HepG2 (cell line): Measurements from ENCODE around the gene LINGO1.

Experiments used
- ATRX ChIP-seq: sonication (generic); formaldehyde crosslinking; IDR thresholded peaks from 2 replicates; pipeline ENCODE4 v1.4.0; 2020; ENCODE audit warnings: missing genetic modification reagents, borderline replicate concordance
- CHD4 ChIP-seq: fragments of 200-600 bp; sonication (generic); IDR thresholded peaks from 2 replicates; pipeline ENCODE4 v1.7.0; 2017; ENCODE audit warnings: mild to moderate bottlenecking, low read length, borderline replicate concordance
- EP300 ChIP-seq, 3 experiments: sonication (generic) in 1 of 3; formaldehyde crosslinking in 1 of 3; IDR thresholded peaks; 2 replicates each; pipeline versions ENCODE4 v1.5.1 to v1.6.1; 2011 to 2020; ENCODE audit warnings: low read depth in 2 of 3, low read length in 2 of 3, borderline replicate concordance in 1 of 3, improper control_type of control experiment in 1 of 3, mild to moderate bottlenecking in 1 of 3, missing genetic modification reagents in 1 of 3, moderate library complexity in 1 of 3
- GABPA ChIP-seq, 2 experiments: IDR thresholded peaks; 2 replicates each; pipeline ENCODE4 v1.6.1; 2011 to 2016; ENCODE audit warnings: low read depth in 2 of 2, low read length in 1 of 2, missing biosample characterization in 1 of 2, missing genetic modification characterization in 1 of 2
- GFI1 ChIP-seq: sonication (generic); formaldehyde crosslinking; IDR thresholded peaks from 2 replicates; pipeline ENCODE4 v1.5.0; 2020; ENCODE audit warnings: missing genetic modification reagents, mild to moderate bottlenecking, borderline replicate concordance
- HNRNPUL1 ChIP-seq: fragments of 200-400 bp; formaldehyde crosslinking; IDR thresholded peaks from 2 replicates; pipeline ENCODE4 v1.6.1; 2017; ENCODE audit warnings: low read depth, mild to moderate bottlenecking, low read length, moderate library complexity
- KDM5A ChIP-seq: fragments of 200-600 bp; sonication (generic); IDR thresholded peaks from 2 replicates; pipeline ENCODE4 v1.7.0; 2018; ENCODE audit warnings: antibody characterized with exemption, mild to moderate bottlenecking, low read length, borderline replicate concordance
- KDM5B ChIP-seq: sonication (generic); formaldehyde crosslinking; IDR thresholded peaks from 2 replicates; pipeline ENCODE4 v1.4.0; 2020; ENCODE audit warnings: missing genetic modification reagents, mild to moderate bottlenecking, borderline replicate concordance
- POLR2AphosphoS2 ChIP-seq: IDR thresholded peaks from 2 replicates; pipeline ENCODE4 v1.6.1; 2011; ENCODE audit warnings: low read depth, low read length, improper control_type of control experiment
- ZNF24 ChIP-seq: fragments of 450-650 bp; IDR thresholded peaks from 2 replicates; pipeline ENCODE4 v1.6.1; 2017; ENCODE audit warnings: antibody characterized with exemption, mild to moderate bottlenecking
- ZNF562 ChIP-seq: sonication (generic); formaldehyde crosslinking; IDR thresholded peaks from 2 replicates; pipeline ENCODE4 v1.8.0; 2022; ENCODE audit warnings: missing genetic modification reagents, borderline replicate concordance
- TF ChIP-seq, protein P1 (sequence below): sonication (generic); formaldehyde crosslinking; IDR thresholded peaks from 2 replicates; pipeline ENCODE4 v1.4.0; 2020; ENCODE audit warnings: missing genetic modification reagents
- TF ChIP-seq, protein P2 (sequence below): sonication (generic); formaldehyde crosslinking; IDR thresholded peaks from 2 replicates; pipeline ENCODE4 v1.8.0; 2022; ENCODE audit warnings: missing genetic modification reagents, mild to moderate bottlenecking, borderline replicate concordance

DNA sequence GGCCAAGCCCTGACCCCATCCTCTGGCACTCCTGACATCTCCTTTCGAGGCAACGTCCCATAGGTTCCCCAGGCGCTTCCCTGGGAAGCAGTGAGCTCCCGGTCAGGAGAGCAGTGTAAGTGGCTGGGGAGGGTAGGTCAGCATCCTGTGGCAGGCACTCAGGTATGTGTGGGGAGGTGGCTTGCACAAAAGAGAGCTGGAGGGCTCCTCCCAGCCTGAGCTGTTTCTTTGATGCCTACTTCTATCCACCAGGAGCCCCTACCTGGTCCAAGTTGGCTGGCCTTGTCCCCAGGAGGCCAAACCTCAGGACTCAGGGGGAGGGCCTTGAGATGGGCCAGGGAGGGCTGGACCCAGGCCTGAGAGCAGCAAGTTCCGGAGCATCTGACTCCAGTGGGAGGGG lies 31.7 kb upstream of the LINGO1 start:
- TF ChIP-seq CHD4 (no peak), GABPA (IDR thresholded peaks at IDR 0.05; ENCODE audit: low read depth, low read length) (no peak), GABPA (CRISPR knock-in tag; IDR thresholded peaks at IDR 0.05; ENCODE audit: low read depth) (no peak), HNRNPUL1 (no peak), GFI1 (CRISPR knock-in tag) (no peak), KDM5B (CRISPR knock-in tag) (no peak), ZNF24 (no peak), ZNF562 (CRISPR knock-in tag) (no peak), KDM5A (no peak), POLR2AphosphoS2 (no peak), EP300 (IDR thresholded peaks at IDR 0.05; ENCODE audit: low read depth in 2 of 2, low read length in 2 of 2) (no peak), EP300 (CRISPR knock-in tag; IDR thresholded peaks at IDR 0.05; ENCODE audit: borderline replicate concordance) (no peak), ATRX (no peak)
- TF ChIP-seq, protein P1, sequence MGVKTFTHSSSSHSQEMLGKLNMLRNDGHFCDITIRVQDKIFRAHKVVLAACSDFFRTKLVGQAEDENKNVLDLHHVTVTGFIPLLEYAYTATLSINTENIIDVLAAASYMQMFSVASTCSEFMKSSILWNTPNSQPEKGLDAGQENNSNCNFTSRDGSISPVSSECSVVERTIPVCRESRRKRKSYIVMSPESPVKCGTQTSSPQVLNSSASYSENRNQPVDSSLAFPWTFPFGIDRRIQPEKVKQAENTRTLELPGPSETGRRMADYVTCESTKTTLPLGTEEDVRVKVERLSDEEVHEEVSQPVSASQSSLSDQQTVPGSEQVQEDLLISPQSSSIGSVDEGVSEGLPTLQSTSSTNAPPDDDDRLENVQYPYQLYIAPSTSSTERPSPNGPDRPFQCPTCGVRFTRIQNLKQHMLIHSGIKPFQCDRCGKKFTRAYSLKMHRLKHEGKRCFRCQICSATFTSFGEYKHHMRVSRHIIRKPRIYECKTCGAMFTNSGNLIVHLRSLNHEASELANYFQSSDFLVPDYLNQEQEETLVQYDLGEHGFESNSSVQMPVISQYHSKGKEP (CRISPR knock-in tag), result no peak
- TF ChIP-seq, protein P2, sequence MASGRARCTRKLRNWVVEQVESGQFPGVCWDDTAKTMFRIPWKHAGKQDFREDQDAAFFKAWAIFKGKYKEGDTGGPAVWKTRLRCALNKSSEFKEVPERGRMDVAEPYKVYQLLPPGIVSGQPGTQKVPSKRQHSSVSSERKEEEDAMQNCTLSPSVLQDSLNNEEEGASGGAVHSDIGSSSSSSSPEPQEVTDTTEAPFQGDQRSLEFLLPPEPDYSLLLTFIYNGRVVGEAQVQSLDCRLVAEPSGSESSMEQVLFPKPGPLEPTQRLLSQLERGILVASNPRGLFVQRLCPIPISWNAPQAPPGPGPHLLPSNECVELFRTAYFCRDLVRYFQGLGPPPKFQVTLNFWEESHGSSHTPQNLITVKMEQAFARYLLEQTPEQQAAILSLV (CRISPR knock-in tag), result no peak
